Naive B cell (primary cell): ENCODE data around the gene EPM2AIP1. TPM values are rescaled to one million over a fixed set of nuclear protein-coding genes. Genes with fewer than 3 reads are reported as not detected.
"Not testable (repeated sequence)": the region's sequence is repeated elsewhere in the genome, so short reads cannot be mapped to it uniquely, and the experiment has no call there.

Experiments used
- ATAC-seq, 2 donors: fragments of 150-1000 bp; cut with Tn5 transposase; 2 replicates each; pipeline ENCODE4 v1.10.0; 2021; ENCODE audit warnings: low read depth in 2 of 2, mild to moderate bottlenecking in 2 of 2, moderate library complexity in 2 of 2
- DNase-seq: peaks from one replicate; pipeline ENCODE4 v3.0.0; 2022
- H3K27ac Mint-ChIP-seq, 6 donors: one replicate each; pipeline ENCODE4 v1.8.0; 2020 to 2022; ENCODE audit warnings: mild to moderate bottlenecking in 6 of 6, mixed read lengths in 6 of 6, moderate library complexity in 5 of 6, inconsistent platforms in 2 of 6
- H3K27me3 Mint-ChIP-seq, 3 donors: one replicate each; pipeline ENCODE4 v1.8.0; 2021 to 2022; ENCODE audit warnings: mixed read lengths in 3 of 3, mild to moderate bottlenecking in 1 of 3
- H3K36me3 Mint-ChIP-seq, 2 donors: one replicate each; pipeline ENCODE4 v1.8.0; 2020 to 2022; ENCODE audit warnings: mixed read lengths in 2 of 2, inconsistent platforms in 1 of 2, mild to moderate bottlenecking in 1 of 2
- H3K4me1 Mint-ChIP-seq, 3 donors: one replicate each; pipeline ENCODE4 v1.8.0; 2020 to 2022; ENCODE audit warnings: mixed read lengths in 3 of 3, inconsistent platforms in 1 of 3, mild to moderate bottlenecking in 1 of 3, moderate library complexity in 1 of 3
- H3K4me3 Mint-ChIP-seq, 8 donors: one replicate each; pipeline ENCODE4 v1.8.0; 2020 to 2022; ENCODE audit warnings: mild to moderate bottlenecking in 8 of 8, mixed read lengths in 8 of 8, moderate library complexity in 8 of 8, inconsistent platforms in 2 of 8
- H3K9me3 Mint-ChIP-seq, 7 donors: one replicate each; pipeline ENCODE4 v1.8.0; 2020 to 2022; ENCODE audit warnings: mixed read lengths in 7 of 7, mild to moderate bottlenecking in 5 of 7, inconsistent platforms in 2 of 7, moderate library complexity in 1 of 7
- polyA plus RNA-seq, 6 donors: library from polyadenylated mRNA; unstranded; fragments of 300-500 nt; fragmentation: Illumina TruSeq; gene quantifications; one replicate each; pipeline ENCODE4 v1.2.3, GENCODE V29; 2021; ENCODE audit warnings: low read depth in 6 of 6

Gene EPM2AIP1
- 10 to 100 TPM in 1 of 6 donors, 1 to 10 TPM in 5; 6.9 to 13.7 (median 7.4) TPM for polyA plus RNA-seq

DNA sequence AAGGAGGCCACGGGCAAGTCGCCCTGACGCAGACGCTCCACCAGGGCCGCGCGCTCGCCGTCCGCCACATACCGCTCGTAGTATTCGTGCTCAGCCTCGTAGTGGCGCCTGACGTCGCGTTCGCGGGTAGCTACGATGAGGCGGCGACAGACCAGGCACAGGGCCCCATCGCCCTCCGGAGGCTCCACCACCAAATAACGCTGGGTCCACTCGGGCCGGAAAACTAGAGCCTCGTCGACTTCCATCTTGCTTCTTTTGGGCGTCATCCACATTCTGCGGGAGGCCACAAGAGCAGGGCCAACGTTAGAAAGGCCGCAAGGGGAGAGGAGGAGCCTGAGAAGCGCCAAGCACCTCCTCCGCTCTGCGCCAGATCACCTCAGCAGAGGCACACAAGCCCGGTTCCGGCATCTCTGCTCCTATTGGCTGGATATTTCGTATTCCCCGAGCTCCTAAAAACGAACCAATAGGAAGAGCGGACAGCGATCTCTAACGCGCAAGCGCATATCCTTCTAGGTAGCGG, at the start of gene EPM2AIP1:
EPM2AIP1 (minus strand) TSS at position 326 of the 520 bp plus-strand sequence; CDS start at position 272, 54 bp downstream.
- H3K27me3 Mint-ChIP-seq: no peaks in the 10 kb centered on the region
- ATAC-seq: peak; percentile 76 to 77
- no peak for DNase-seq
- H3K4me1 Mint-ChIP-seq: peaks cover 22 to 36% (median 29%) of the 10 kb centered on the region in 3 donors
- H3K27ac Mint-ChIP-seq: no peak within 1 kb of the TSS
- H3K36me3 Mint-ChIP-seq: peaks cover 11 to 12% of the 10 kb centered on the region in 2 donors
- peaks cover 0 to 2% (median 0%) of the 10 kb centered on the region in 7 donors for H3K9me3 Mint-ChIP-seq
- H3K4me3 Mint-ChIP-seq: no peak within 1 kb of the TSS

DNA sequence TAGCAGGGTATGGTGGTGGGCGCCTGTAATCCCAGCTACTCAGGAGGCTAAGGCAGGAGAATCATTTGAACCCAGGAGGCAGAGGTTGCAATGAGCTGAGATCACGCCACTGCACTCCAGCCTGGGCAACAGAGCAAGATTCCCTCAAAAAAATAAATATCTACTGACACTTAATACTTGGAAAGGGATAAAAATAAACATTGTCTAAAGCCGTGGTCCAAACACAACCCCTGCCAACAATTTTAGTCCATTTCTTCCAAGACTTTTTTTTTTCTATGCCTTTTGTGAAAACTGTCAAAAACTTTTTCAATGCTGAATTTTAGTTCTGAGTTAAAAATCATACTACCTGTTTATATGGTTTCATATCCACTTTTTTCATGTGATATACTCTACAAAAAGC, 49.8 kb upstream of the EPM2AIP1 start:
- Mint-ChIP-seq H3K36me3 (peaks cover 13 to 30% of the 10 kb centered on the region in 2 donors), H3K27ac (peak overlapping the region in 2 of 6 donors; percentile 9 to 28)
- DNase-seq, H3K4me3 Mint-ChIP-seq, ATAC-seq, H3K4me1 Mint-ChIP-seq, H3K27me3 Mint-ChIP-seq, H3K9me3 Mint-ChIP-seq: not testable (repeated sequence)

DNA sequence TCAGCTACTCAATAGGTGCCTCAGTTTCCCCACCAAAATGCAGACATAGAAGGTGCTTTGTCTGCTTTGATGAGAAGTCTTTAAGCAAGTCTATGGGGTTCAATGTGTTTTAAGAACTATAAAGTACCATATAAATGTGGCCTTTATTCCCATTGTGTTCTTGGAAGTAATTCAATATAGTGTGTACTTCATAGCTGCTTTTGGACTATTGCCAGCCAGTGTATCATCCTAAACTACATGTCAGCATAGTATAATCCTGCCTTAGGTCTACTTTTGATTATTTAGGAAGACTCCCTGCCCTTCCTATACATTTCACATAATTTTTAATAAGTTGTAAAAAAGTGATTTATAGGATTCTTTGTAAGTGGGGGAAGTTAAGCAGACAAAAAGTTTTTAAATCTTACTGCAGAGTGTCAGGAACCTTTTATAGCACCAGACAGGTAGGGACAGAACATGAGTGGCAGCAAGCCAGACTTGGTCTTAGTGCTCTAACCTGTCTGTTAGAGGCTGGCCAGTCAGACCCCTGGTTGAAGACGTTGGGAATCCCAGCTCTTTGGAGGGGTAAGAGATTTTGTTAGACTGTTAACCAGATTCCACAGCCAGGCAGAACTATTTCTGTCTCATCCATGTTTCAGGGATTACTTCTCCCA, 48.7 kb upstream of the EPM2AIP1 start:
- ATAC-seq (no peak), DNase-seq (no peak)
- Mint-ChIP-seq H3K4me1 (no peaks in the 10 kb centered on the region), H3K36me3 (peaks cover 18 to 38% of the 10 kb centered on the region in 2 donors), H3K27me3 (no peaks in the 10 kb centered on the region), H3K27ac (no peak overlapping the region), H3K4me3 (no peak overlapping the region), H3K9me3 (peaks cover 0 to 2% (median 0%) of the 10 kb centered on the region in 7 donors)

DNA sequence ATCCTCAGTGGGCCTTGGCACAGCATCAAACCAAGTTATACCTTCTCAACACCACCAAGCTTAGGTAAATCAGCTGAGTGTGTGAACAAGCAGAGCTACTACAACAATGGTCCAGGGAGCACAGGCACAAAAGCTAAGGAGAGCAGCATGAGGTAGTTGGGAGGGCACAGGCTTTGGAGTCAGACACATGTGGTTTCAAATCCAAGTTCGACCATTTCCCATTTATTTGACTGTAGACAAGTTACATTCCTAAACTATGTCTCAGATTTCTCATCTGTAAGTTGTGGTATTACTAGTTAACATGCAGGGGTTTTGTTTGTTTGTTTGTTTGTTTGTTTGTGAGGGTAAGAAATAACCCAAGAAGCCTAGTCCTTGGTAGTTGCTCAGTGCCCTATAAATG, 47.3 kb upstream of the EPM2AIP1 start:
- H3K27me3 Mint-ChIP-seq: no peaks in the 10 kb centered on the region
- H3K9me3 Mint-ChIP-seq: peaks cover 0 to 10% (median 6%) of the 10 kb centered on the region in 7 donors
- H3K27ac Mint-ChIP-seq: no peak overlapping the region
- DNase-seq: no peak
- H3K4me3 Mint-ChIP-seq: no peak overlapping the region
- peaks cover 22 to 52% of the 10 kb centered on the region in 2 donors for H3K36me3 Mint-ChIP-seq
- ATAC-seq: no peak
- no peaks in the 10 kb centered on the region for H3K4me1 Mint-ChIP-seq

DNA sequence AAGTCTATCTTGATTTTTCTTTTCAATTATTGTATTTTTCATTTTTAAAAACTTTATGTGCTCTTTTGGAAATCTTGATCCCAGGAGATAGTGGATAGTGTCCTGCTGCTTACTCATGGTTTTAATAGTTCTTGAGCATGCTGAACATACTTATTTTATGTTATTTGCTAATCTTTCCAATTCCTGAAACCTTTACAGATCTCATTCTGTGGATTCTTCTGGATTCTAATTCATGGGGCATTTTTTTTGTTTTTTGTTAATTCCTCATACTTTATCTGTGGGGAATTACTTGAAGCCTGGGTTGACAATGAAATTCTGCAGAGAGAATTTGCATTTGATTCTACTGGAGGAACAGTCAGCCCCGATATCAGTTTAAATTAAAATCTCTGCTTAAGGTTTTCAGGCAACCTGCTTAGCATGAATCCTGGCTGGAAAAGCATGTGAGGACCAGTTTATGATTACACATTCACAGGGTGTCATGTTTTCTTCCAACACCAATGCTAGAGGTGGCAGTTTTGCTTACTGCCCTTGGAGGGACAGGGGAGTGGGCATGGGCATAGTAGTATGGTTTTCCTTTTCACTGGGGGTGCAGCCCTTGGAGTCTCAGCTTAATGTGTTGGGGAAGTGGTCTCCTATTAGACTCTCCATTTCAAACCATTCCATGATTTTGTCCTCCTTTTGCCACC, 46.4 kb upstream of the EPM2AIP1 start:
- no peak for DNase-seq
- H3K4me1 Mint-ChIP-seq: no peaks in the 10 kb centered on the region
- H3K27me3 Mint-ChIP-seq: no peaks in the 10 kb centered on the region
- ATAC-seq: no peak
- H3K4me3 Mint-ChIP-seq: no peak overlapping the region
- peaks cover 22 to 52% of the 10 kb centered on the region in 2 donors for H3K36me3 Mint-ChIP-seq
- H3K27ac Mint-ChIP-seq: peak overlapping the region in 2 of 6 donors; percentile 9 to 86
- peaks cover 0 to 10% (median 6%) of the 10 kb centered on the region in 7 donors for H3K9me3 Mint-ChIP-seq

DNA sequence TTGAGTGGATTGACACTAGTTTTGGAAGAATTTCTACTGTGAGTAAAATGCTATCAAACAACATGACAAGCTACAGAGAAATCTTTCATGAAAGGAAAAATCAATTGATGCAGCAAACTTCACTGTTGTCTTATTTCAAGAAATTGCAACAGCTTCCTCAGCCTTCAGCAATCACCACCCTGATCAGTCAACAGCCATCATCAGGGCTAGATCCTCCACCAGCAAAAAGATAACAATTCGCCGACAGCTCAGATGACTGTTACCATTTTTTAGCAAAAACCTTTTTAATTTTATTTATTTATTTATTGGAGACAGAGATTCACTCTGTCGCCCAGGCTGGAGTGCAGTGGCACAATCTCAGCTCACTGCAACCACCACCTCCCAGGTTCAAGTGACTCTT, 44.4 kb upstream of the EPM2AIP1 start:
- DNase-seq (no peak), ATAC-seq (no peak)
- Mint-ChIP-seq H3K27ac (no peak overlapping the region), H3K36me3 (peaks cover 34 to 60% of the 10 kb centered on the region in 2 donors), H3K4me3 (no peak overlapping the region), H3K27me3 (no peaks in the 10 kb centered on the region), H3K4me1 (no peaks in the 10 kb centered on the region), H3K9me3 (peaks cover 0 to 10% (median 6%) of the 10 kb centered on the region in 7 donors)

DNA sequence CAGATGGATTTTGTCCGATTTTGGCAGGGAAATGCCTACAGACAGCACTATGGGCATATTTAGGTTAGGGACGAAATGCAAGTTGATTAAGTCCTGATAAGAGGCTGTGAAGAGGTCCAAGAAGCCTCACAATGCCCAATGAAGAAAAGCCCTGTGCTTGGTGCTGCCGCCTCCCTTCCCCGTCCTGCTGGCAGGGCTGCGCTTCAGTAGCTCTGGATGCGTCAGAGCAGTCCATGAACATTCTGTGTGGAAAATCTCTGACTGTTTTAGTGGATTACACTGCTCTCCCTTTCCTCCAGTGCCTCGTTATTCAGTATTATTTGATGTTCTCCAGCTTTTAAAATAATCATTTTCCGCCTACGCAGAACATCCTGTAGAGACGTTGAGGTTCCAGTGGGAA, 40.0 kb upstream of the EPM2AIP1 start:
- no peak for ATAC-seq
- peaks cover 0 to 10% (median 6%) of the 10 kb centered on the region in 7 donors for H3K9me3 Mint-ChIP-seq
- peaks cover 35 to 52% of the 10 kb centered on the region in 2 donors for H3K36me3 Mint-ChIP-seq
- no peaks in the 10 kb centered on the region for H3K4me1 Mint-ChIP-seq
- DNase-seq: no peak
- H3K4me3 Mint-ChIP-seq: no peak overlapping the region
- no peak overlapping the region for H3K27ac Mint-ChIP-seq
- H3K27me3 Mint-ChIP-seq: no peaks in the 10 kb centered on the region

DNA sequence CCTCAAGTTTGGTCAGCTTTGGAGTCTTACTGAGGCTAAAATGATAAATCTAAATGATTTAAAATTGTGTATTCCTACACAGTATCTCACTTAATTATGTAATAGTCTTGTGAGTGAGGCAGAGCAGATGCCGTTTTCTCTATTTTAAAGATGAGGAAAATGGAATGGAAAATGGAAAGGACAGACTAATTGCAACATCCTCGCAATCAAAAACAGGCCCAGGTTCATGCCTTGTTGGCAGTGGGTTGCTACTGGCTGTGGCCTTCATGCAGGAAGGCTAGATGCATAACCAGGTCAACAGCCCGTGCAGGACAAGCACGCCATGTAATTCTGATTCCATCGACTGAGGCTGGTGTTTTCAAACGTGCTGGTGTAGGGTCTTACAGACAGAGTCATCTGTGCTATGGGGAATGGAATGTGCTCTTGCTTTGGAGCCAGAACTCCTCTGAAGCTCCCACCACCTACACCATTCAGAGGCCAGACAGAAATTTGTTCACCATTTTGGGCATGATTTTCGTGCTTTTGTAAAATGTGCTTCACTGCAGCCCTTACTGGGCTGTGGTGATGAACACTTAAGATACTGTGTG, 38.3 kb upstream of the EPM2AIP1 start:
- no peaks in the 10 kb centered on the region for H3K4me1 Mint-ChIP-seq
- H3K4me3 Mint-ChIP-seq: no peak overlapping the region
- H3K27me3 Mint-ChIP-seq: no peaks in the 10 kb centered on the region
- H3K9me3 Mint-ChIP-seq: peaks cover 0 to 5% (median 2%) of the 10 kb centered on the region in 7 donors
- DNase-seq: no peak
- no peak overlapping the region for H3K27ac Mint-ChIP-seq
- H3K36me3 Mint-ChIP-seq: peaks cover 34 to 46% of the 10 kb centered on the region in 2 donors
- ATAC-seq: no peak

DNA sequence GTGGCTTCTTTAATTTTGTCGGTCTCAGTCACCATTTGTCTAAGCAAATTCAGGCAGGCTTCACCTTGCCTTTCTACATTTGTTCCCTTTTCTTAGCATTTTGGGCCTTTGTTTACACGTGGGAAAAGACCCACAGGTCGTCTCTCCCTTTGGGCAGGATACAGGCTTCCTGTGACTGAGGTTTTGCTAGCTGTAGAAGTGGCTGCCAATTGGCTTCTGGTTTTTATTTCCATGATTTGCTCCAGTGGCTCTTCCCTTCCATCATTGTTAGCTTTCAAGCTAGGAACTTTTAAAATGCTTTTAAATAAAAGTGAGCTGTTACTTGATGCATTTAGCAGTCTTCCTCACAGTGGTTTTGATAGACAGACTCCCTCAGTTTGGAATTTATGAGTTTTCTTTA, 37.7 kb upstream of the EPM2AIP1 start:
- H3K4me3 Mint-ChIP-seq: no peak overlapping the region
- H3K4me1 Mint-ChIP-seq: no peaks in the 10 kb centered on the region
- H3K9me3 Mint-ChIP-seq: no peaks in the 10 kb centered on the region
- no peak overlapping the region for H3K27ac Mint-ChIP-seq
- ATAC-seq: no peak
- peaks cover 34 to 45% of the 10 kb centered on the region in 2 donors for H3K36me3 Mint-ChIP-seq
- DNase-seq: no peak
- no peaks in the 10 kb centered on the region for H3K27me3 Mint-ChIP-seq

DNA sequence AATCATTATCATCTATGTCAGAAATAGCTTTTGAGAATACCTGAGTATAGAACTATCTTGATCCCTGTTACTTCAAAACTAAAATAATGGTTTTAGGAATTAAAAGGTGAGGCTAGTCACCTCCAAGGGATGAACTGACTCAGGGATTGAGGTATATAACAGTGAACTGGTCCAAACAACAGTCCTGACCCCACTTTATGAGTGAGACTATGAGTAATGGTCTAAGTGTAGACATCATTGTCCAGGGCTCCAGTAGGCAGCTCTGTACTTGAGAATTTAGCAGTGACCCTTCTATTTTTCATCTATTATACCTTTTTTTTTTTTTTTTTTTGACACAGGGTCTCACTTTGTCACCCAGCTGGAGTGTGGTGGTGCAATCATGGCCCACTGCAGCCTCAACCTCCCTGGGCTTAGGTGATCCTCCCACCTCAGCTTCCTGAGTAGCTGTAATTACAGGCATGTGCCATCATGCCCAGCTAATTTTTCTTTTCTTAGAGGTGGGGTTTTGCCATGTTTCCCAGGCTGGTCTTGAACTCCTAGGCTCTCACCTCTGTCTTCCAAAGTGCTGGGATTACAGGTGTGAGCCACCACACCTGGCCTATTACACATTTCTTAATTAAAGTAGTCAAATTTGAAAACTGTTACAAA, 36.7 kb upstream of the EPM2AIP1 start:
- Mint-ChIP-seq H3K4me1 (peaks cover 5 to 6% (median 5%) of the 10 kb centered on the region in 3 donors), H3K36me3 (peaks cover 34 to 35% of the 10 kb centered on the region in 2 donors), H3K27me3 (no peaks in the 10 kb centered on the region), H3K4me3 (no peak overlapping the region), H3K9me3 (no peaks in the 10 kb centered on the region), H3K27ac (no peak overlapping the region)
- no peak for DNase-seq
- ATAC-seq: no peak

DNA sequence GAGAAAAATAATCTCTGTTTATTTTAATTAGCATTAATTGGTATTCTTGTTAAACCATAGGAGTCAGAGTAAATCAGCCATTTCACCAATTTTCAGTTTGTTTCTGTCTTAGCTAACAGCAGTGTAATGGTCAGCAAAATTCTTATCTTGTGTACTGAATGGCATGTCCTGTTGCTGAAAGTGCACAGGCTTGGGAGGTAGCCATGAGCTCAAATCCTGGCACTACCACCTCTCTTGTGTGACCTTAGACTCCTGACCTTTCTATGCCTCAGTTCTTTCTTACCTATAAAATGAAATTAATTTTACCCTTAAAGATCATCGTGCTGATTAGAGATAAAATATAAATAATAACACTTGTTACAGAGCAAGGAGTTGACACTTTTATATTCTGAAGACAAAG, 36.2 kb upstream of the EPM2AIP1 start:
- ATAC-seq (no peak), DNase-seq (no peak)
- peaks cover 9 to 11% (median 10%) of the 10 kb centered on the region in 3 donors for H3K4me1 Mint-ChIP-seq
- no peak overlapping the region for H3K4me3 Mint-ChIP-seq
- peaks cover 30 to 31% of the 10 kb centered on the region in 2 donors for H3K36me3 Mint-ChIP-seq
- no peak overlapping the region for H3K27ac Mint-ChIP-seq
- no peaks in the 10 kb centered on the region for H3K9me3 Mint-ChIP-seq
- H3K27me3 Mint-ChIP-seq: no peaks in the 10 kb centered on the region

DNA sequence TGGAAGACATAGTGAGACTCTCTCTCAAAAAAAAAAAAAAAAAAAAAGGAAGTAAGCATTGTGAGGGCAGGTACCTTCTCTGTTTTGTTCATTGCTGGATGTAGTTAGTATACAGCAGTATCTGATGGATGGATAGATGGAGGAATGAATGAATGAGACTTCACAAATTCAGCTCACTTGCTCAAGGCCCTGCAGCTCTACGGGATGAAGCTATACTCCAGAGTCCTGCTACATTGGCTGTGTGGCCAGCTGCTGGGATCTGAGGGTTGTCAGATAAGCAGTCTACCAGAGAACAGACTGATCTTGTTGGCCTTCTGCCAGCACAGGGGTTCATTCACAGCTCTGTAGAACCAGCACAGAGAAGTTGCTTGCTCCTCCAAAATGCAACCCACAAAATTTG, 35.4 kb upstream of the EPM2AIP1 start:
- DNase-seq (no peak), ATAC-seq (no peak)
- Mint-ChIP-seq H3K27me3 (no peaks in the 10 kb centered on the region), H3K4me3 (no peak overlapping the region), H3K36me3 (peaks cover 27 to 30% of the 10 kb centered on the region in 2 donors), H3K4me1 (peaks cover 9 to 11% (median 10%) of the 10 kb centered on the region in 3 donors), H3K9me3 (no peaks in the 10 kb centered on the region), H3K27ac (no peak overlapping the region)

DNA sequence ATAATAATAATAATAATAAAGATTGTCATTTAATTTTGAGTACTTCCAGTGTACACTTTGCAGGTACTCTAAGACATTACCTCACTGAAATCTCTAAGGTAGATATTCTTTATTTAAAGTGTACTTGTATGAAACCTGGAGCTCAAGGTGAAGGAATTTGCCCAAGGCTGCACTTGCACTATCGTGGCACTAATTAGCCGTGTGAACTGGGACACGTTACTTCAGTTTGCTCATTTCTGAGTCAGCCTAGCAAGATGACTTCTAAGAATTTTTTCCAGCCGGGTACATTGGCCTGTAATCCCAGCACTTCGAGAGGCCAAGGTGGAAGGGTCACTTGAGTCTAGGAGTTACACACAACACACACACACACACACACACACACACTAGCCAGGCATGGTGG, 33.9 kb upstream of the EPM2AIP1 start:
- Mint-ChIP-seq H3K4me1 (peaks cover 9 to 13% (median 11%) of the 10 kb centered on the region in 3 donors), H3K4me3 (no peak overlapping the region), H3K27me3 (no peaks in the 10 kb centered on the region), H3K27ac (no peak overlapping the region), H3K9me3 (no peaks in the 10 kb centered on the region), H3K36me3 (peaks cover 28 to 33% of the 10 kb centered on the region in 2 donors)
- ATAC-seq (no peak), DNase-seq (no peak)
